T-cell (primary cell): Measurements from ENCODE around the gene NBPF26. TPM values are rescaled to one million over a fixed set of nuclear protein-coding genes. Genes with fewer than 3 reads are reported as not detected.
"Not testable (repeated sequence)": the region's sequence is repeated elsewhere in the genome, so short reads cannot be mapped to it uniquely, and the experiment has no call there.

Experiments used
- ATAC-seq, 4 experiments: fragments of 200-7000 bp in 3 of 4; fragments of 150-1000 bp in 1 of 4; cut with Tn5 transposase; replicated peaks in 1 of 4; 1 replicate in 3 of 4; 2 replicates in 1 of 4; pipeline ENCODE4 v1.10.0; 2021; ENCODE audit warnings: moderate library complexity in 3 of 4, mild to moderate bottlenecking in 2 of 4, moderate number of reproducible peaks in 1 of 4
- CTCF ChIA-PET, 2 donors: fragments of 300-600 bp; sonication (Branson Sonifier 250); formaldehyde crosslinking; loops; one replicate each; lab custom pipeline; 2022; ENCODE audit warnings: antibody characterized with exemption in 2 of 2; lab: Charles Lee
- POLR2A ChIA-PET, 2 donors: fragments of 300-600 bp; sonication (Branson Sonifier 250); formaldehyde crosslinking; loops; one replicate each; lab custom pipeline; 2022; ENCODE audit warnings: antibody characterized with exemption in 2 of 2; lab: Charles Lee
- DNase-seq, 35 experiments: peaks; one replicate each; pipeline versions ENCODE4 v3.0.0 to v3.0.0-alpha.2; 2013 to 2023
- H3K27ac ChIP-seq: one replicate; pipeline ENCODE4 v1.5.1; 2013; ENCODE audit warnings: low read length
- H3K27me3 ChIP-seq, 2 experiments: replicated peaks in 1 of 2; 1 replicate in 1 of 2; 2 replicates in 1 of 2; pipeline versions ENCODE4 v1.6.1 to v1.7.0; 2013; ENCODE audit warnings: low read length in 1 of 2, mixed read lengths in 1 of 2; ENCODE audit not compliant: control insufficient read depth in 2 of 2, insufficient read depth in 2 of 2; ENCODE audit errors: extremely low read depth in 1 of 2
- H3K36me3 ChIP-seq, 2 donors: 1 replicate in 1 of 2; 2 replicates in 1 of 2; pipeline versions ENCODE4 v1.6.1 to v1.7.0; 2013; ENCODE audit warnings: low read length in 1 of 2; ENCODE audit not compliant: control insufficient read depth in 2 of 2, insufficient read depth in 1 of 2; ENCODE audit errors: extremely low read depth in 1 of 2
- H3K4me1 ChIP-seq, 2 experiments: 1 replicate in 1 of 2; 2 replicates in 1 of 2; pipeline versions ENCODE4 v1.6.1 to v1.7.0; 2013; ENCODE audit warnings: low read length in 2 of 2, mixed read lengths in 1 of 2; ENCODE audit not compliant: insufficient read depth in 2 of 2, control insufficient read depth in 1 of 2; ENCODE audit errors: extremely low read depth in 1 of 2
- H3K4me3 ChIP-seq, 2 donors: 1 replicate in 1 of 2; 2 replicates in 1 of 2; pipeline versions ENCODE4 v1.5.1 to v1.7.0; 2013; ENCODE audit warnings: mild to moderate bottlenecking in 2 of 2, low read length in 1 of 2, moderate library complexity in 1 of 2; ENCODE audit not compliant: control insufficient read depth in 1 of 2; ENCODE audit errors: extremely low read depth in 1 of 2
- H3K9me3 ChIP-seq: 2 replicates; pipeline ENCODE4 v1.7.0; 2013
- H3K27ac Mint-ChIP-seq, 2 donors: one replicate each; pipeline ENCODE4 v1.8.0; 2020 to 2021; ENCODE audit warnings: mild to moderate bottlenecking in 2 of 2, mixed read lengths in 2 of 2
- H3K27me3 Mint-ChIP-seq, 2 donors: one replicate each; pipeline ENCODE4 v1.8.0; 2021 to 2022; ENCODE audit warnings: mixed read lengths in 2 of 2
- H3K36me3 Mint-ChIP-seq: one replicate; pipeline ENCODE4 v1.8.0; 2021; ENCODE audit warnings: mixed read lengths
- H3K4me1 Mint-ChIP-seq, 3 donors: one replicate each; pipeline ENCODE4 v1.8.0; 2020 to 2022; ENCODE audit warnings: mixed read lengths in 3 of 3, mild to moderate bottlenecking in 1 of 3
- H3K4me3 Mint-ChIP-seq, 3 donors: one replicate each; pipeline ENCODE4 v1.8.0; 2020 to 2022; ENCODE audit warnings: mild to moderate bottlenecking in 3 of 3, mixed read lengths in 3 of 3, moderate library complexity in 3 of 3
- H3K9me3 Mint-ChIP-seq, 3 donors: one replicate each; pipeline ENCODE4 v1.8.0; 2020 to 2022; ENCODE audit warnings: mixed read lengths in 3 of 3
- WGBS: methylation state at CpG from one replicate; pipeline ENCODE4 v1.1.5; 2013; ENCODE audit warnings: missing lambda C conversion rate; ENCODE audit not compliant: insufficient coverage; 5-methylcytosine and 5-hydroxymethylcytosine counted together
- total RNA-seq, 35 experiments: library from RNA in 6 of 35; stranded (reverse) in 6 of 35; fragments of 120-200 nt in 1 of 35; gene quantifications; one replicate each; pipeline versions ENCODE4 v1.2.1 to v1.2.4 and lab custom pipeline; 2013 to 2026

NBPF26 gene
- total RNA-seq, 5 donors from 2014 or later (not counting 1 experiment from before 2014, with no cell fraction given): 31.4 to 66.5 (median 41.2) TPM

- CTCF ChIA-PET, H3K4me3 Mint-ChIP-seq, H3K9me3 ChIP-seq, H3K27me3 Mint-ChIP-seq, H3K4me1 Mint-ChIP-seq, H3K4me3 ChIP-seq, H3K27me3 ChIP-seq, H3K36me3 ChIP-seq, ATAC-seq, H3K4me1 ChIP-seq, H3K27ac ChIP-seq, POLR2A ChIA-PET, H3K9me3 Mint-ChIP-seq: not testable (repeated sequence)
- peaks cover 14% of the 10 kb centered on the region for H3K36me3 Mint-ChIP-seq
- DNase-seq: peak in 19 of 35 experiments; percentile 3 to 23 (median 12)
- peak overlapping the region in 1 of 2 donors; percentile 49 for H3K27ac Mint-ChIP-seq
- WGBS: no CpG with 5 or more reads among the region's 10 CpGs
Observed at GRCh38 chr1:120811822-120812221, 88.1 kb downstream of the NBPF26 start.

GRCh38 chr1:120825051-120825450 lies 101.3 kb downstream of the NBPF26 start:
- H3K4me1 Mint-ChIP-seq, H3K9me3 ChIP-seq, H3K4me3 Mint-ChIP-seq, H3K4me1 ChIP-seq, CTCF ChIA-PET, H3K27me3 Mint-ChIP-seq, H3K9me3 Mint-ChIP-seq, H3K36me3 ChIP-seq, H3K4me3 ChIP-seq, DNase-seq, H3K27ac ChIP-seq, H3K36me3 Mint-ChIP-seq, H3K27ac Mint-ChIP-seq, POLR2A ChIA-PET, ATAC-seq, H3K27me3 ChIP-seq: not testable (repeated sequence)
- no CpG with 5 or more reads among the region's 4 CpGs for WGBS

- CTCF ChIA-PET, H3K27ac ChIP-seq, H3K4me1 ChIP-seq, H3K4me3 Mint-ChIP-seq, H3K36me3 Mint-ChIP-seq, POLR2A ChIA-PET, ATAC-seq, H3K27ac Mint-ChIP-seq, DNase-seq, H3K27me3 Mint-ChIP-seq, H3K9me3 ChIP-seq, H3K9me3 Mint-ChIP-seq, H3K4me3 ChIP-seq, H3K27me3 ChIP-seq, H3K36me3 ChIP-seq, H3K4me1 Mint-ChIP-seq: not testable (repeated sequence)
- WGBS: no CpG with 5 or more reads among the region's 4 CpGs
Observed at GRCh38 chr1:120826623-120827022, 102.9 kb downstream of the NBPF26 start.

- Histone ChIP-seq H3K27ac (peak overlapping the region; percentile 61), H3K4me3 (peak overlapping the region; percentile 47 to 55), H3K4me1 (peaks cover 5 to 10% of the 10 kb centered on the region in 2 experiments)
- H3K4me1 Mint-ChIP-seq, CTCF ChIA-PET, H3K27me3 ChIP-seq, H3K27me3 Mint-ChIP-seq, H3K36me3 ChIP-seq, H3K9me3 Mint-ChIP-seq, POLR2A ChIA-PET, H3K36me3 Mint-ChIP-seq, H3K9me3 ChIP-seq: not testable (repeated sequence)
- Mint-ChIP-seq H3K27ac (peak overlapping the region; percentile 96 to 98), H3K4me3 (peak overlapping the region; percentile 86 to 94 (median 86))
- peak in 32 of 35 experiments; percentile 48 to 86 (median 74) for DNase-seq
- peak in 1 of 4 experiments; percentile 52 for ATAC-seq
- WGBS: 0% methylated on average over 6 of the region's 49 CpGs
Observed at GRCh38 chr1:120844186-120844944, 120.6 kb downstream of the NBPF26 start.

- WGBS: no CpG with 5 or more reads among the region's 21 CpGs
- Histone ChIP-seq H3K4me3 (peak overlapping the region; percentile 47 to 55), H3K4me1 (peaks cover 5 to 10% of the 10 kb centered on the region in 2 experiments)
- Mint-ChIP-seq H3K27ac (peak overlapping the region; percentile 80 to 93), H3K4me3 (peak overlapping the region; percentile 86 to 94 (median 86))
- H3K27me3 ChIP-seq, DNase-seq, H3K36me3 ChIP-seq, H3K27me3 Mint-ChIP-seq, H3K36me3 Mint-ChIP-seq, CTCF ChIA-PET, H3K4me1 Mint-ChIP-seq, H3K9me3 Mint-ChIP-seq, ATAC-seq, H3K27ac ChIP-seq, H3K9me3 ChIP-seq, POLR2A ChIA-PET: not testable (repeated sequence)
Observed at GRCh38 chr1:120844945-120845330, 121.2 kb downstream of the NBPF26 start.

GRCh38 chr1:120849400-120850286 lies 125.9 kb downstream of the NBPF26 start:
- H3K4me3 Mint-ChIP-seq: peak overlapping the region; percentile 85 to 92 (median 89)
- peak in 26 of 35 experiments; percentile 6 to 52 (median 28) for DNase-seq
- H3K27me3 ChIP-seq, H3K36me3 Mint-ChIP-seq, H3K9me3 ChIP-seq, CTCF ChIA-PET, H3K36me3 ChIP-seq, H3K27me3 Mint-ChIP-seq, POLR2A ChIA-PET, H3K9me3 Mint-ChIP-seq: not testable (repeated sequence)
- no CpG with 5 or more reads among the region's 27 CpGs for WGBS
- H3K27ac Mint-ChIP-seq: peak overlapping the region; percentile 98 to 99
- Histone ChIP-seq H3K4me1 (peaks cover 5 to 10% of the 10 kb centered on the region in 2 experiments), H3K27ac (peak overlapping the region; percentile 72), H3K4me3 (peak overlapping the region; percentile 45 to 57)
- H3K4me1 Mint-ChIP-seq: peaks cover 2 to 17% (median 13%) of the 10 kb centered on the region in 3 donors
- peak; percentile 12 to 55 (median 48) for ATAC-seq
